Measurements from ENCODE around the gene OSR1.
"Not testable (repeated sequence)": the region's sequence is repeated elsewhere in the genome, so short reads cannot be mapped to it uniquely, and the experiment has no call there.

OSR1 gene

GRCh38 chr2:19358242-19359020 is at the start of gene OSR1:
Gene OSR1, minus strand, starts transcription at chr2:19358623. Its CDS starts 4,818 bp downstream, at chr2:19353805.
- H3K9ac ChIP-seq (ENCODE audit: low read length) = peak within 1 kb of the TSS; percentile 22
- peaks cover 99% of the 10 kb centered on the region for H3K27me3 ChIP-seq (ENCODE audit: control insufficient read depth, insufficient read depth, low read length)
- H3K4me1 ChIP-seq (ENCODE audit: control insufficient read depth, low read depth, low read length) = peaks cover 31% of the 10 kb centered on the region
- H3K36me3 ChIP-seq (ENCODE audit: control insufficient read depth, low read depth, low read length) = no peaks in the 10 kb centered on the region
- no peaks in the 10 kb centered on the region for H3K9me3 ChIP-seq (ENCODE audit: control insufficient read depth, low read depth, low read length)
- no peak within 1 kb of the TSS for H3K27ac ChIP-seq (ENCODE audit: low read length)
- H3K4me3 ChIP-seq (ENCODE audit: low read length) = peak within 1 kb of the TSS; percentile 62

- peaks cover 5% of the 10 kb centered on the region for H3K4me1 ChIP-seq (ENCODE audit: control insufficient read depth, low read depth, low read length)
- H3K9ac ChIP-seq (ENCODE audit: low read length) = no peak overlapping the region
- H3K27ac ChIP-seq (ENCODE audit: low read length) = no peak overlapping the region
- H3K36me3 ChIP-seq (ENCODE audit: control insufficient read depth, low read depth, low read length) = no peaks in the 10 kb centered on the region
- H3K27me3 ChIP-seq (ENCODE audit: control insufficient read depth, insufficient read depth, low read length) = no peaks in the 10 kb centered on the region
- H3K9me3 ChIP-seq (ENCODE audit: control insufficient read depth, low read depth, low read length) = no peaks in the 10 kb centered on the region
- H3K4me3 ChIP-seq (ENCODE audit: low read length) = no peak overlapping the region
Observed at GRCh38 chr2:19403785-19404184, 45.4 kb upstream of the OSR1 start.

- Histone ChIP-seq H3K27ac (ENCODE audit: low read length) (no peak overlapping the region), H3K27me3 (ENCODE audit: control insufficient read depth, insufficient read depth, low read length) (no peaks in the 10 kb centered on the region), H3K9me3 (ENCODE audit: control insufficient read depth, low read depth, low read length) (no peaks in the 10 kb centered on the region), H3K36me3 (ENCODE audit: control insufficient read depth, low read depth, low read length) (no peaks in the 10 kb centered on the region), H3K4me1 (ENCODE audit: control insufficient read depth, low read depth, low read length) (no peaks in the 10 kb centered on the region), H3K4me3 (ENCODE audit: low read length) (no peak overlapping the region), H3K9ac (ENCODE audit: low read length) (no peak overlapping the region)
Observed at GRCh38 chr2:19392191-19392590, 33.8 kb upstream of the OSR1 start.

- H3K4me1 ChIP-seq (ENCODE audit: control insufficient read depth, low read depth, low read length); H3K9ac ChIP-seq (ENCODE audit: low read length); H3K36me3 ChIP-seq (ENCODE audit: control insufficient read depth, low read depth, low read length); H3K4me3 ChIP-seq (ENCODE audit: low read length); H3K9me3 ChIP-seq (ENCODE audit: control insufficient read depth, low read depth, low read length); H3K27ac ChIP-seq (ENCODE audit: low read length); H3K27me3 ChIP-seq (ENCODE audit: control insufficient read depth, insufficient read depth, low read length): not testable (repeated sequence)
Observed at GRCh38 chr2:19389469-19389868, 31.0 kb upstream of the OSR1 start.

- H3K4me1 ChIP-seq (ENCODE audit: control insufficient read depth, low read depth, low read length) = no peaks in the 10 kb centered on the region
- H3K27me3 ChIP-seq (ENCODE audit: control insufficient read depth, insufficient read depth, low read length) = no peaks in the 10 kb centered on the region
- H3K4me3 ChIP-seq (ENCODE audit: low read length) = no peak overlapping the region
- no peaks in the 10 kb centered on the region for H3K36me3 ChIP-seq (ENCODE audit: control insufficient read depth, low read depth, low read length)
- H3K27ac ChIP-seq (ENCODE audit: low read length) = no peak overlapping the region
- H3K9me3 ChIP-seq (ENCODE audit: control insufficient read depth, low read depth, low read length) = no peaks in the 10 kb centered on the region
- H3K9ac ChIP-seq (ENCODE audit: low read length) = no peak overlapping the region
Observed at GRCh38 chr2:19380532-19380931, 22.1 kb upstream of the OSR1 start.

GRCh38 chr2:19378939-19379338 is 20.5 kb upstream of the OSR1 start:
- H3K9ac ChIP-seq (ENCODE audit: low read length) = no peak overlapping the region
- H3K27me3 ChIP-seq (ENCODE audit: control insufficient read depth, insufficient read depth, low read length) = no peaks in the 10 kb centered on the region
- no peak overlapping the region for H3K4me3 ChIP-seq (ENCODE audit: low read length)
- no peaks in the 10 kb centered on the region for H3K9me3 ChIP-seq (ENCODE audit: control insufficient read depth, low read depth, low read length)
- no peaks in the 10 kb centered on the region for H3K4me1 ChIP-seq (ENCODE audit: control insufficient read depth, low read depth, low read length)
- no peak overlapping the region for H3K27ac ChIP-seq (ENCODE audit: low read length)
- no peaks in the 10 kb centered on the region for H3K36me3 ChIP-seq (ENCODE audit: control insufficient read depth, low read depth, low read length)

- no peak overlapping the region for H3K9ac ChIP-seq (ENCODE audit: low read length)
- H3K9me3 ChIP-seq (ENCODE audit: control insufficient read depth, low read depth, low read length) = no peaks in the 10 kb centered on the region
- no peak overlapping the region for H3K4me3 ChIP-seq (ENCODE audit: low read length)
- H3K36me3 ChIP-seq (ENCODE audit: control insufficient read depth, low read depth, low read length) = no peaks in the 10 kb centered on the region
- no peak overlapping the region for H3K27ac ChIP-seq (ENCODE audit: low read length)
- H3K4me1 ChIP-seq (ENCODE audit: control insufficient read depth, low read depth, low read length) = no peaks in the 10 kb centered on the region
- no peaks in the 10 kb centered on the region for H3K27me3 ChIP-seq (ENCODE audit: control insufficient read depth, insufficient read depth, low read length)
Observed at GRCh38 chr2:19377717-19378116, 19.3 kb upstream of the OSR1 start.

- Histone ChIP-seq H3K4me1 (ENCODE audit: control insufficient read depth, low read depth, low read length) (no peaks in the 10 kb centered on the region), H3K4me3 (ENCODE audit: low read length) (no peak overlapping the region), H3K9ac (ENCODE audit: low read length) (no peak overlapping the region), H3K36me3 (ENCODE audit: control insufficient read depth, low read depth, low read length) (no peaks in the 10 kb centered on the region), H3K27ac (ENCODE audit: low read length) (no peak overlapping the region), H3K9me3 (ENCODE audit: control insufficient read depth, low read depth, low read length) (no peaks in the 10 kb centered on the region), H3K27me3 (ENCODE audit: control insufficient read depth, insufficient read depth, low read length) (no peaks in the 10 kb centered on the region)
Observed at GRCh38 chr2:19373352-19373751, 14.9 kb upstream of the OSR1 start.

- no peaks in the 10 kb centered on the region for H3K36me3 ChIP-seq (ENCODE audit: control insufficient read depth, low read depth, low read length)
- no peak overlapping the region for H3K27ac ChIP-seq (ENCODE audit: low read length)
- no peaks in the 10 kb centered on the region for H3K9me3 ChIP-seq (ENCODE audit: control insufficient read depth, low read depth, low read length)
- no peak overlapping the region for H3K4me3 ChIP-seq (ENCODE audit: low read length)
- H3K27me3 ChIP-seq (ENCODE audit: control insufficient read depth, insufficient read depth, low read length) = peaks cover under 1% of the 10 kb centered on the region
- no peak overlapping the region for H3K9ac ChIP-seq (ENCODE audit: low read length)
- no peaks in the 10 kb centered on the region for H3K4me1 ChIP-seq (ENCODE audit: control insufficient read depth, low read depth, low read length)
Observed at GRCh38 chr2:19371996-19372582, 13.7 kb upstream of the OSR1 start.

- Histone ChIP-seq H3K36me3 (ENCODE audit: control insufficient read depth, low read depth, low read length) (no peaks in the 10 kb centered on the region), H3K4me3 (ENCODE audit: low read length) (no peak overlapping the region), H3K9me3 (ENCODE audit: control insufficient read depth, low read depth, low read length) (no peaks in the 10 kb centered on the region), H3K4me1 (ENCODE audit: control insufficient read depth, low read depth, low read length) (no peaks in the 10 kb centered on the region), H3K27ac (ENCODE audit: low read length) (no peak overlapping the region), H3K9ac (ENCODE audit: low read length) (no peak overlapping the region), H3K27me3 (ENCODE audit: control insufficient read depth, insufficient read depth, low read length) (peaks cover 26% of the 10 kb centered on the region)
Observed at GRCh38 chr2:19369341-19369955, 11.0 kb upstream of the OSR1 start.

- Histone ChIP-seq H3K9me3 (ENCODE audit: control insufficient read depth, low read depth, low read length) (no peaks in the 10 kb centered on the region), H3K36me3 (ENCODE audit: control insufficient read depth, low read depth, low read length) (no peaks in the 10 kb centered on the region), H3K4me3 (ENCODE audit: low read length) (no peak overlapping the region), H3K9ac (ENCODE audit: low read length) (no peak overlapping the region), H3K4me1 (ENCODE audit: control insufficient read depth, low read depth, low read length) (no peaks in the 10 kb centered on the region), H3K27me3 (ENCODE audit: control insufficient read depth, insufficient read depth, low read length) (peaks cover 33% of the 10 kb centered on the region), H3K27ac (ENCODE audit: low read length) (no peak overlapping the region)
Observed at GRCh38 chr2:19368760-19369159, 10.3 kb upstream of the OSR1 start.

GRCh38 chr2:19367326-19367725 is 8.9 kb upstream of the OSR1 start:
- Histone ChIP-seq H3K36me3 (ENCODE audit: control insufficient read depth, low read depth, low read length) (no peaks in the 10 kb centered on the region), H3K9ac (ENCODE audit: low read length) (no peak overlapping the region), H3K4me1 (ENCODE audit: control insufficient read depth, low read depth, low read length) (peaks cover 4% of the 10 kb centered on the region), H3K9me3 (ENCODE audit: control insufficient read depth, low read depth, low read length) (no peaks in the 10 kb centered on the region), H3K27me3 (ENCODE audit: control insufficient read depth, insufficient read depth, low read length) (peaks cover 48% of the 10 kb centered on the region), H3K4me3 (ENCODE audit: low read length) (no peak overlapping the region), H3K27ac (ENCODE audit: low read length) (no peak overlapping the region)

Measured in iPS-18a (cell line).